Measurements from ENCODE around the gene FHIT.

- TF ChIP-seq EZH2 (IDR thresholded peaks at IDR 0.05; ENCODE audit: borderline replicate concordance), result no peak
- TF ChIP-seq, protein P1, sequence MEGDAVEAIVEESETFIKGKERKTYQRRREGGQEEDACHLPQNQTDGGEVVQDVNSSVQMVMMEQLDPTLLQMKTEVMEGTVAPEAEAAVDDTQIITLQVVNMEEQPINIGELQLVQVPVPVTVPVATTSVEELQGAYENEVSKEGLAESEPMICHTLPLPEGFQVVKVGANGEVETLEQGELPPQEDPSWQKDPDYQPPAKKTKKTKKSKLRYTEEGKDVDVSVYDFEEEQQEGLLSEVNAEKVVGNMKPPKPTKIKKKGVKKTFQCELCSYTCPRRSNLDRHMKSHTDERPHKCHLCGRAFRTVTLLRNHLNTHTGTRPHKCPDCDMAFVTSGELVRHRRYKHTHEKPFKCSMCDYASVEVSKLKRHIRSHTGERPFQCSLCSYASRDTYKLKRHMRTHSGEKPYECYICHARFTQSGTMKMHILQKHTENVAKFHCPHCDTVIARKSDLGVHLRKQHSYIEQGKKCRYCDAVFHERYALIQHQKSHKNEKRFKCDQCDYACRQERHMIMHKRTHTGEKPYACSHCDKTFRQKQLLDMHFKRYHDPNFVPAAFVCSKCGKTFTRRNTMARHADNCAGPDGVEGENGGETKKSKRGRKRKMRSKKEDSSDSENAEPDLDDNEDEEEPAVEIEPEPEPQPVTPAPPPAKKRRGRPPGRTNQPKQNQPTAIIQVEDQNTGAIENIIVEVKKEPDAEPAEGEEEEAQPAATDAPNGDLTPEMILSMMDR (IDR thresholded peaks at IDR 0.05; ENCODE audit: poor library complexity), result no peak
Measured at GRCh38 chr3:60629816-60630215, 621.4 kb downstream of the FHIT start.

Measured in hepatocyte (in vitro differentiated cells).